Panc1 (cell line): ENCODE measurements around the gene LRRC9. TPM values are rescaled to one million over a fixed set of nuclear protein-coding genes. Genes with fewer than 3 reads are reported as not detected.

Experiments used
- ATAC-seq: fragments of 200-7000 bp; cut with Tn5 transposase; 2 replicates; pipeline ENCODE4 v1.9.1; 2020; ENCODE audit warnings: mild to moderate bottlenecking, moderate library complexity
- BruUV-seq: library from RNA; stranded (reverse); fragments of 400-500 nt; replicated peaks from 2 replicates; lab custom pipeline; 2021; lab: Mats Ljungman, UMichigan
- CTCF ChIA-PET: fragments of 300-600 bp; sonication (Branson Sonifier 250); formaldehyde crosslinking; loops from one replicate; lab custom pipeline; 2022; ENCODE audit warnings: antibody characterized with exemption; lab: Charles Lee
- POLR2A ChIA-PET: fragments of 300-600 bp; sonication (Branson Sonifier 250); formaldehyde crosslinking; loops from one replicate; lab custom pipeline; 2022; ENCODE audit warnings: antibody characterized with exemption; lab: Charles Lee
- DNase-seq: peaks from one replicate; pipeline ENCODE4 v3.0.0-alpha.2; 2010; ENCODE audit warnings: low read depth, low spot score
- H3K27ac ChIP-seq: 2 replicates; pipeline ENCODE4 v1.5.1; 2011; ENCODE audit warnings: mild to moderate bottlenecking, low read length, inconsistent platforms
- H3K27me3 ChIP-seq: fragments of 200-500 bp; sonication (Bioruptor generic); 2 replicates; pipeline ENCODE4 v1.6.0; 2014; ENCODE audit warnings: low read length, inconsistent platforms; ENCODE audit not compliant: control insufficient read depth, insufficient read depth
- H3K36me3 ChIP-seq: fragments of 200-500 bp; sonication (Bioruptor generic); 2 replicates; pipeline ENCODE4 v1.5.1; 2014; ENCODE audit warnings: inconsistent platforms, mild to moderate bottlenecking, low read length, moderate library complexity; ENCODE audit not compliant: control insufficient read depth, insufficient read depth
- H3K4me1 ChIP-seq: 2 replicates; pipeline ENCODE4 v1.5.1; 2011; ENCODE audit warnings: inconsistent platforms, mild to moderate bottlenecking, low read length, moderate library complexity; ENCODE audit not compliant: control insufficient read depth, insufficient read depth
- H3K4me3 ChIP-seq, 2 experiments: 2 replicates each; pipeline ENCODE4 v1.5.1; 2011 to 2012; ENCODE audit warnings: low read depth in 2 of 2, low read length in 2 of 2, mild to moderate bottlenecking in 2 of 2, inconsistent platforms in 1 of 2, moderate library complexity in 1 of 2
- H3K9me3 ChIP-seq: fragments of 200-500 bp; sonication (Bioruptor generic); 2 replicates; pipeline ENCODE4 v1.5.1; 2014; ENCODE audit warnings: low read depth, mild to moderate bottlenecking, inconsistent platforms, low read length, moderate library complexity; ENCODE audit not compliant: control insufficient read depth, insufficient read depth
- CTCF ChIP-seq: fragments of 450-650 bp; IDR thresholded peaks from 2 replicates; pipeline ENCODE4 v1.5.1; 2017; ENCODE audit warnings: mild to moderate bottlenecking
- POLR2AphosphoS5 ChIP-seq: IDR thresholded peaks from 2 replicates; pipeline ENCODE4 v1.6.1; 2012; ENCODE audit warnings: mild to moderate bottlenecking, low read depth, low read length, moderate library complexity
- REST ChIP-seq, 2 experiments: IDR thresholded peaks; 2 replicates each; pipeline ENCODE4 v1.6.1; 2011 to 2012; ENCODE audit warnings: low read depth in 2 of 2, control low read depth in 1 of 2, low read length in 1 of 2, mild to moderate bottlenecking in 1 of 2, moderate library complexity in 1 of 2; ENCODE audit not compliant: insufficient read depth in 1 of 2
- SIN3A ChIP-seq: IDR thresholded peaks from 2 replicates; pipeline ENCODE4 v1.6.1; 2012; ENCODE audit warnings: low read depth, mild to moderate bottlenecking, low read length, moderate library complexity, borderline replicate concordance; ENCODE audit not compliant: insufficient read depth
- TCF7L2 ChIP-seq: IDR thresholded peaks from 2 replicates; pipeline ENCODE4 v1.6.1; 2011; ENCODE audit warnings: mild to moderate bottlenecking, low read depth, low read length, inconsistent platforms
- in situ Hi-C: cut with HindIII; loops from 2 replicates; pipeline ENCODE4 v1.10.0; 2016; ENCODE audit warnings: low sequenced_read_pairs, low pct_unique_long_range_greater_than_20kb
- intact Hi-C: fragments of 100-400 bp; cut with micrococcal nuclease; formaldehyde crosslinking; loops from one replicate; pipeline ENCODE4 v1.10.0; 2022; ENCODE audit not compliant: unreplicated experiment
- total RNA-seq: library from RNA; stranded (reverse); gene quantifications from one replicate; pipeline ENCODE4 v1.2.1, GENCODE V29; 2021; ENCODE audit not compliant: unreplicated experiment

The LRRC9 gene
- total RNA-seq, 1 experiment from 2014 or later = not detected

GRCh38 chr14:59964251-59965007, 44.5 kb downstream of the LRRC9 start:
- DNase-seq = no peak
- Histone ChIP-seq H3K27ac (no peak overlapping the region), H3K4me3 (no peak overlapping the region), H3K4me1 (no peaks in the 10 kb centered on the region), H3K27me3 (no peaks in the 10 kb centered on the region), H3K36me3 (no peaks in the 10 kb centered on the region), H3K9me3 (no peaks in the 10 kb centered on the region)
- ChIA-PET CTCF (interaction anchor here (0.7 kb wide), 1 partner anchor 201 kb away, joined by 3 read pairs; no protein-coding TSS in a partner anchor), POLR2A (no interaction called here)
- BruUV-seq = no TSS peak
- intact Hi-C loops = loop anchor here (1.0 kb wide), 1 partner anchor 220 kb away; no protein-coding TSS in a partner anchor
- TF ChIP-seq CTCF = no peak
- no peak for TF ChIP-seq SIN3A
- no peak for TF ChIP-seq POLR2AphosphoS5
- TF ChIP-seq REST (IDR thresholded peaks at IDR 0.05; ENCODE audit: insufficient read depth in 1 of 2, low read depth in 2 of 2, low read length in 1 of 2) = no peak
- TF ChIP-seq TCF7L2 = no peak
- in situ Hi-C loops = no loop called here
- ATAC-seq = no peak

- in situ Hi-C loops = no loop called here
- Histone ChIP-seq H3K4me1 (no peaks in the 10 kb centered on the region), H3K27ac (no peak overlapping the region), H3K27me3 (no peaks in the 10 kb centered on the region), H3K9me3 (no peaks in the 10 kb centered on the region), H3K4me3 (no peak overlapping the region), H3K36me3 (no peaks in the 10 kb centered on the region)
- no TSS peak for BruUV-seq
- TF ChIP-seq CTCF (no peak), POLR2AphosphoS5 (no peak), SIN3A (no peak), REST (IDR thresholded peaks at IDR 0.05; ENCODE audit: insufficient read depth in 1 of 2, low read depth in 2 of 2, low read length in 1 of 2) (no peak), TCF7L2 (no peak)
- ATAC-seq = no peak
- intact Hi-C loops = no loop called here
- ChIA-PET POLR2A (no interaction called here), CTCF (no interaction called here)
- no peak for DNase-seq
Measured at GRCh38 chr14:59969319-59969718, 49.4 kb downstream of the LRRC9 start.
